ENCODE data around the gene PPP2R5D. TPM values are rescaled to one million over a fixed set of nuclear protein-coding genes. Genes with fewer than 3 reads are reported as not detected.

Gene PPP2R5D
- total RNA-seq, 5 donors from 2014 or later (not counting 1 experiment from before 2014, with no cell fraction given) = 27.8 to 35.1 (median 33.3) TPM

- no peak for ATAC-seq (replicated peaks in 1 of 4)
- Mint-ChIP-seq H3K4me1 (peaks cover 21 to 25% (median 22%) of the 10 kb centered on the region in 3 donors), H3K27ac (no peak overlapping the region), H3K4me3 (peak overlapping the region in 2 of 3 donors; percentile 31 to 91), H3K27me3 (no peaks in the 10 kb centered on the region), H3K36me3 (peaks cover 27% of the 10 kb centered on the region), H3K9me3 (no peaks in the 10 kb centered on the region)
- no peaks in the 10 kb centered on the region for H3K9me3 ChIP-seq
- ChIA-PET POLR2A (no interaction called here), CTCF (no interaction called here)
- H3K4me1 ChIP-seq (ENCODE audit: control insufficient read depth in 1 of 2, extremely low read depth in 1 of 2, insufficient read depth in 2 of 2, low read length in 2 of 2) = peaks cover 2 to 17% of the 10 kb centered on the region in 2 experiments
- peaks cover 0 to 19% of the 10 kb centered on the region in 2 experiments for H3K27me3 ChIP-seq (replicated peaks in 1 of 2; ENCODE audit: control insufficient read depth in 2 of 2, extremely low read depth in 1 of 2, insufficient read depth in 2 of 2, low read length in 1 of 2)
- H3K36me3 ChIP-seq (ENCODE audit: control insufficient read depth in 2 of 2, extremely low read depth in 1 of 2, insufficient read depth in 1 of 2, low read length in 1 of 2) = peaks cover 8 to 38% of the 10 kb centered on the region in 2 donors
- 100% methylated on average over 7 of the region's 12 CpGs for WGBS (ENCODE audit: insufficient coverage)
- no peak for DNase-seq
- H3K27ac ChIP-seq (ENCODE audit: low read length) = no peak overlapping the region
- H3K4me3 ChIP-seq (ENCODE audit: control insufficient read depth in 1 of 2, extremely low read depth in 1 of 2, low read length in 1 of 2) = no peak overlapping the region
Measured at GRCh38 chr6:42962096-42962495, 22.3 kb upstream of the PPP2R5D start.

- no peak overlapping the region for H3K27ac Mint-ChIP-seq
- peaks cover 2 to 17% of the 10 kb centered on the region in 2 experiments for H3K4me1 ChIP-seq (ENCODE audit: control insufficient read depth in 1 of 2, extremely low read depth in 1 of 2, insufficient read depth in 2 of 2, low read length in 2 of 2)
- ATAC-seq (replicated peaks in 1 of 4) (no peak), DNase-seq (no peak)
- ChIA-PET POLR2A (no interaction called here), CTCF (no interaction called here)
- peak overlapping the region in 1 of 3 donors; percentile 31 for H3K4me3 Mint-ChIP-seq
- no peak overlapping the region for H3K27ac ChIP-seq (ENCODE audit: low read length)
- H3K36me3 Mint-ChIP-seq = peaks cover 27% of the 10 kb centered on the region
- peaks cover 21 to 25% (median 22%) of the 10 kb centered on the region in 3 donors for H3K4me1 Mint-ChIP-seq
- H3K9me3 ChIP-seq = no peaks in the 10 kb centered on the region
- H3K4me3 ChIP-seq (ENCODE audit: control insufficient read depth in 1 of 2, extremely low read depth in 1 of 2, low read length in 1 of 2) = no peak overlapping the region
- H3K27me3 Mint-ChIP-seq = no peaks in the 10 kb centered on the region
- WGBS (ENCODE audit: insufficient coverage) = 94% methylated on average over 4 of the region's 13 CpGs
- H3K36me3 ChIP-seq (ENCODE audit: control insufficient read depth in 2 of 2, extremely low read depth in 1 of 2, insufficient read depth in 1 of 2, low read length in 1 of 2) = peaks cover 8 to 43% of the 10 kb centered on the region in 2 donors
- peaks cover 0 to 19% of the 10 kb centered on the region in 2 experiments for H3K27me3 ChIP-seq (replicated peaks in 1 of 2; ENCODE audit: control insufficient read depth in 2 of 2, extremely low read depth in 1 of 2, insufficient read depth in 2 of 2, low read length in 1 of 2)
- H3K9me3 Mint-ChIP-seq = no peaks in the 10 kb centered on the region
Measured at GRCh38 chr6:42962502-42963178, 21.7 kb upstream of the PPP2R5D start.

GRCh38 chr6:42963179-42963854 is 21.1 kb upstream of the PPP2R5D start:
- H3K4me1 Mint-ChIP-seq = peaks cover 21 to 25% (median 22%) of the 10 kb centered on the region in 3 donors
- WGBS (ENCODE audit: insufficient coverage) = 88% methylated on average over 6 of the region's 12 CpGs
- peaks cover 8 to 48% of the 10 kb centered on the region in 2 donors for H3K36me3 ChIP-seq (ENCODE audit: control insufficient read depth in 2 of 2, extremely low read depth in 1 of 2, insufficient read depth in 1 of 2, low read length in 1 of 2)
- POLR2A ChIA-PET = no interaction called here
- H3K27me3 Mint-ChIP-seq = no peaks in the 10 kb centered on the region
- ATAC-seq (replicated peaks in 1 of 4) (no peak), DNase-seq (no peak)
- peaks cover 2 to 17% of the 10 kb centered on the region in 2 experiments for H3K4me1 ChIP-seq (ENCODE audit: control insufficient read depth in 1 of 2, extremely low read depth in 1 of 2, insufficient read depth in 2 of 2, low read length in 2 of 2)
- H3K4me3 ChIP-seq (ENCODE audit: control insufficient read depth in 1 of 2, extremely low read depth in 1 of 2, low read length in 1 of 2) = no peak overlapping the region
- H3K9me3 ChIP-seq = no peaks in the 10 kb centered on the region
- CTCF ChIA-PET = no interaction called here
- no peak overlapping the region for H3K27ac ChIP-seq (ENCODE audit: low read length)
- peaks cover 0 to 19% of the 10 kb centered on the region in 2 experiments for H3K27me3 ChIP-seq (replicated peaks in 1 of 2; ENCODE audit: control insufficient read depth in 2 of 2, extremely low read depth in 1 of 2, insufficient read depth in 2 of 2, low read length in 1 of 2)
- H3K9me3 Mint-ChIP-seq = no peaks in the 10 kb centered on the region
- no peak overlapping the region for H3K4me3 Mint-ChIP-seq
- peaks cover 27% of the 10 kb centered on the region for H3K36me3 Mint-ChIP-seq
- H3K27ac Mint-ChIP-seq = no peak overlapping the region

GRCh38 chr6:42963855-42964605 is 20.3 kb upstream of the PPP2R5D start:
- ATAC-seq (replicated peaks in 1 of 4) = peak in 2 of 4 experiments; percentile 22 to 44

GRCh38 chr6:42966571-42966970 is 17.8 kb upstream of the PPP2R5D start:
- ChIA-PET CTCF (interaction anchor here in 1 of 2 donors (0.6 kb wide), 1 partner anchor 34 kb away, joined by 3 read pairs; no protein-coding TSS in a partner anchor), POLR2A (interaction anchor here in 1 of 2 donors (1.2 kb wide), 1 partner anchor 148 kb away, joined by 3 read pairs; no protein-coding TSS in a partner anchor)
- Mint-ChIP-seq H3K36me3 (peaks cover 35% of the 10 kb centered on the region), H3K4me3 (no peak overlapping the region), H3K4me1 (peaks cover 5% of the 10 kb centered on the region in 3 donors), H3K9me3 (no peaks in the 10 kb centered on the region), H3K27ac (no peak overlapping the region), H3K27me3 (no peaks in the 10 kb centered on the region)
- Histone ChIP-seq H3K4me3 (ENCODE audit: control insufficient read depth in 1 of 2, extremely low read depth in 1 of 2, low read length in 1 of 2) (no peak overlapping the region), H3K9me3 (no peaks in the 10 kb centered on the region), H3K4me1 (ENCODE audit: control insufficient read depth in 1 of 2, extremely low read depth in 1 of 2, insufficient read depth in 2 of 2, low read length in 2 of 2) (no peaks in the 10 kb centered on the region), H3K27ac (ENCODE audit: low read length) (no peak overlapping the region), H3K36me3 (ENCODE audit: control insufficient read depth in 2 of 2, extremely low read depth in 1 of 2, insufficient read depth in 1 of 2, low read length in 1 of 2) (peaks cover 10 to 72% of the 10 kb centered on the region in 2 donors), H3K27me3 (replicated peaks in 1 of 2; ENCODE audit: control insufficient read depth in 2 of 2, extremely low read depth in 1 of 2, insufficient read depth in 2 of 2, low read length in 1 of 2) (peaks cover 0 to 8% of the 10 kb centered on the region in 2 experiments)
- ATAC-seq (replicated peaks in 1 of 4) = no peak
- WGBS (ENCODE audit: insufficient coverage) = 88% methylated on average over 6 of the region's 7 CpGs
- no peak for DNase-seq

More at GRCh38 chr6:42963855-42964605, 20.3 kb upstream of the PPP2R5D start:
- Mint-ChIP-seq H3K27me3 (no peaks in the 10 kb centered on the region), H3K4me3 (no peak overlapping the region), H3K9me3 (no peaks in the 10 kb centered on the region), H3K27ac (no peak overlapping the region), H3K36me3 (peaks cover 30% of the 10 kb centered on the region), H3K4me1 (peaks cover 21 to 25% (median 22%) of the 10 kb centered on the region in 3 donors)
- Histone ChIP-seq H3K27me3 (replicated peaks in 1 of 2; ENCODE audit: control insufficient read depth in 2 of 2, extremely low read depth in 1 of 2, insufficient read depth in 2 of 2, low read length in 1 of 2) (peaks cover 0 to 19% of the 10 kb centered on the region in 2 experiments), H3K4me3 (ENCODE audit: control insufficient read depth in 1 of 2, extremely low read depth in 1 of 2, low read length in 1 of 2) (no peak overlapping the region), H3K36me3 (ENCODE audit: control insufficient read depth in 2 of 2, extremely low read depth in 1 of 2, insufficient read depth in 1 of 2, low read length in 1 of 2) (peaks cover 8 to 54% of the 10 kb centered on the region in 2 donors), H3K27ac (ENCODE audit: low read length) (no peak overlapping the region), H3K4me1 (ENCODE audit: control insufficient read depth in 1 of 2, extremely low read depth in 1 of 2, insufficient read depth in 2 of 2, low read length in 2 of 2) (peaks cover 2 to 17% of the 10 kb centered on the region in 2 experiments), H3K9me3 (no peaks in the 10 kb centered on the region)
- CTCF ChIA-PET = no interaction called here
- WGBS (ENCODE audit: insufficient coverage) = 96% methylated on average over 5 of the region's 9 CpGs
- POLR2A ChIA-PET = interaction anchor here (0.5 to 0.6 kb wide), 2 partner anchors 35 to 163 kb away, joined by 3 to 12 read pairs; partner anchors contain the start of gene CNPY3 (in 1 of the 2)
- peak in 7 of 35 experiments; percentile 15 to 52 (median 28) for DNase-seq

GRCh38 chr6:42967228-42967627 is 17.1 kb upstream of the PPP2R5D start:
- Histone ChIP-seq H3K9me3 (no peaks in the 10 kb centered on the region), H3K36me3 (ENCODE audit: control insufficient read depth in 2 of 2, extremely low read depth in 1 of 2, insufficient read depth in 1 of 2, low read length in 1 of 2) (peaks cover 10 to 70% of the 10 kb centered on the region in 2 donors), H3K27me3 (replicated peaks in 1 of 2; ENCODE audit: control insufficient read depth in 2 of 2, extremely low read depth in 1 of 2, insufficient read depth in 2 of 2, low read length in 1 of 2) (peaks cover 0 to 3% of the 10 kb centered on the region in 2 experiments), H3K4me1 (ENCODE audit: control insufficient read depth in 1 of 2, extremely low read depth in 1 of 2, insufficient read depth in 2 of 2, low read length in 2 of 2) (no peaks in the 10 kb centered on the region), H3K27ac (ENCODE audit: low read length) (no peak overlapping the region), H3K4me3 (ENCODE audit: control insufficient read depth in 1 of 2, extremely low read depth in 1 of 2, low read length in 1 of 2) (no peak overlapping the region)
- no peak overlapping the region for H3K4me3 Mint-ChIP-seq
- H3K27ac Mint-ChIP-seq = no peak overlapping the region
- DNase-seq (no peak), ATAC-seq (replicated peaks in 1 of 4) (no peak)
- H3K36me3 Mint-ChIP-seq = peaks cover 30% of the 10 kb centered on the region
- ChIA-PET POLR2A (interaction anchor here in 1 of 2 donors (0.6 kb wide), 2 partner anchors 55 to 505 kb away, joined by 5 to 8 read pairs; no protein-coding TSS in a partner anchor), CTCF (interaction anchor here in 1 of 2 donors (0.7 kb wide), 1 partner anchor 144 kb away, joined by 4 read pairs; no protein-coding TSS in a partner anchor)
- H3K9me3 Mint-ChIP-seq = no peaks in the 10 kb centered on the region
- WGBS (ENCODE audit: insufficient coverage) = 95% methylated on average over 11 of the region's 11 CpGs
- H3K27me3 Mint-ChIP-seq = no peaks in the 10 kb centered on the region
- H3K4me1 Mint-ChIP-seq = peaks cover 0 to 2% (median 0%) of the 10 kb centered on the region in 3 donors

Data from T-cell (primary cell).